ENCODE results near the gene CPT2. TPM values are rescaled to one million over a fixed set of nuclear protein-coding genes. Genes with fewer than 3 reads are reported as not detected.

Gene CPT2
- polyA plus RNA-seq, 1 donor from 2014 or later = 23.8 TPM

DNA sequence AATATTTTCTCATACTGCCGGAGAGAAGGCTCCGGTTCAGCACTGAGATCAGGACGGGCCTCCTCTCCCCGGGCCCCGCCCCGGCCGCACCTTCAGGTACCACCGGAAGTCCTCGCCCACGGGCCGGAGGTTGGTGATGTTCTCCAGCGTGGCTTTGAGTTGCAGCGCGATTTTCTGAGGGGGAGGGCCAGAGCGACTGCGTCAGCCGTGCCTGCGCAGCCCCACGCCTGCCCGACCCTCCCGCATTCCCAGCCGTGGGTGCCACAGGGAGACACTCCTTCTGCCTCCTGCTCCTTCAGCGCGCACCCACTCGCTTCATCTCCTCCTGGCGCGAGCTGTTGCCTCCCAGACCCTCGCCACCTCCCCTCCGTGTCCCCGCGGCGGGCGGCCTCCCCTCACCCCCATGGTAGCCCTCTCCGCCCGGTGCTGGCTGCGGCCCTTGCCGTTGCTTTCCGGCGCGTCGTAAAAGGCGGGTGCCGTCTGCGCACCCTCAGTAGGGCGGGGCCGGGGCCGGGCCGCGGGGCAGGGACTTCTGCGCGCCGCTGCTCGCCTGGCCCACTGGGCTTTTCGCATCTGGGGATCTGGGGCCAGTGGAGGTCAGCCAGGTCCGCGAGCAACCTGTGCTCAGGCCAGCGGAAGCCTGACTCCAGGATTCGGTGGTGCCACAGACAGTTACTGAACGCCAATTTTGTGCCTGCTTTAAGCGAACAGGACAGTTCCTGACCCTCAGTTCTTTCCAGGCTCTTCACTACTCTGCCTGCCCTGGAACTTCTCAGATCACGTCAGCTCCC lies 23.7 kb downstream of the CPT2 start, which contains the start of gene CZIB:
TSS of gene CZIB (minus strand) at position 464 of the 791 bp plus-strand sequence. CDS start at position 405, 59 bp downstream.
- peaks cover 3 to 17% (median 15%) of the 10 kb centered on the region in 3 donors for H3K4me1 Mint-ChIP-seq
- peak within 1 kb of the TSS; percentile 98 to 99 (median 99) for H3K27ac Mint-ChIP-seq
- no peaks in the 10 kb centered on the region for H3K27me3 Mint-ChIP-seq
- H3K4me3 Mint-ChIP-seq = peak within 1 kb of the TSS; percentile 91 to 98 (median 96)
- no peaks in the 10 kb centered on the region for H3K9me3 Mint-ChIP-seq
- H3K36me3 Mint-ChIP-seq = no peaks in the 10 kb centered on the region

DNA sequence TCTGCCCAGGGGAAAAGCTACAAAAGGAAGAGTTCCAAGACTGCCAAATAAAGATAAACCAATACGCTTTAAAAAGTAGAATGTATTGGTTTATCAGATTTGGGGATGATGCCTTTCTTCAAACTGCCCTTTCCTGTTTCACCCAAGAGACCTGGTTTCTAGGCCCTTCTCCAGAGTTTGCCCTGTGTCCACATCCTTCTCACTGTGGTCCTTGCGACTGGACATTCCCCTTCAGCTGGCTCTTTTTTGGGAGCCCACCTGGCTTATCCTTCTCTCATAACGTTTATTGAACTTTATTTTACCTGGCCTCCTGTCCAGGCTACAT lies 24.3 kb downstream of the CPT2 start:
- Mint-ChIP-seq H3K36me3 (no peaks in the 10 kb centered on the region), H3K27me3 (no peaks in the 10 kb centered on the region), H3K4me3 (peak overlapping the region; percentile 91 to 98 (median 96)), H3K9me3 (no peaks in the 10 kb centered on the region), H3K4me1 (peaks cover 3 to 17% (median 15%) of the 10 kb centered on the region in 3 donors), H3K27ac (peak overlapping the region; percentile 98 to 99 (median 99))

DNA sequence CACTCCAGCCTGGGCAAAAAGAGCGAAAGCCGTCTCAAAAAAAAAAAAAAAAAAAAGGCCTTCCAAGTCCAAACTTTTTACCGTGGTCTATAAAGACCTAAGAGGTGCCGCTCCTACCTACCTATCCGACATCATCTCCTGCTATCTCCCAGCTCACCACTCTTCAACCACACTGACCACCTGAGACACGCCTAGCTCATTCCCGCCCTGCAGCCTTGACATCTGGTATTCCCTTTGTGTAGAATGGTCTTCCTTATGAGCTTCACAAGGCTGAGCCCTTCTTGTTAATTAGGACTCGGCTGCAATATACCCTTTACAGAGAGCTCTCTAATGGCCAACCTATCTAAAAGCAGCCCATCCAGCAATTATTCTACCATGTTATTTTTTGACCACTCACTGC lies 41.0 kb downstream of the CPT2 start:
- peaks cover 16 to 27% (median 19%) of the 10 kb centered on the region in 3 donors for H3K4me1 Mint-ChIP-seq
- H3K9me3 Mint-ChIP-seq = no peaks in the 10 kb centered on the region
- H3K36me3 Mint-ChIP-seq = peaks cover 4% of the 10 kb centered on the region
- H3K4me3 Mint-ChIP-seq = peak overlapping the region; percentile 96 to 99 (median 98)
- H3K27me3 Mint-ChIP-seq = no peaks in the 10 kb centered on the region
- peak overlapping the region; percentile 96 to 99 (median 99) for H3K27ac Mint-ChIP-seq

DNA sequence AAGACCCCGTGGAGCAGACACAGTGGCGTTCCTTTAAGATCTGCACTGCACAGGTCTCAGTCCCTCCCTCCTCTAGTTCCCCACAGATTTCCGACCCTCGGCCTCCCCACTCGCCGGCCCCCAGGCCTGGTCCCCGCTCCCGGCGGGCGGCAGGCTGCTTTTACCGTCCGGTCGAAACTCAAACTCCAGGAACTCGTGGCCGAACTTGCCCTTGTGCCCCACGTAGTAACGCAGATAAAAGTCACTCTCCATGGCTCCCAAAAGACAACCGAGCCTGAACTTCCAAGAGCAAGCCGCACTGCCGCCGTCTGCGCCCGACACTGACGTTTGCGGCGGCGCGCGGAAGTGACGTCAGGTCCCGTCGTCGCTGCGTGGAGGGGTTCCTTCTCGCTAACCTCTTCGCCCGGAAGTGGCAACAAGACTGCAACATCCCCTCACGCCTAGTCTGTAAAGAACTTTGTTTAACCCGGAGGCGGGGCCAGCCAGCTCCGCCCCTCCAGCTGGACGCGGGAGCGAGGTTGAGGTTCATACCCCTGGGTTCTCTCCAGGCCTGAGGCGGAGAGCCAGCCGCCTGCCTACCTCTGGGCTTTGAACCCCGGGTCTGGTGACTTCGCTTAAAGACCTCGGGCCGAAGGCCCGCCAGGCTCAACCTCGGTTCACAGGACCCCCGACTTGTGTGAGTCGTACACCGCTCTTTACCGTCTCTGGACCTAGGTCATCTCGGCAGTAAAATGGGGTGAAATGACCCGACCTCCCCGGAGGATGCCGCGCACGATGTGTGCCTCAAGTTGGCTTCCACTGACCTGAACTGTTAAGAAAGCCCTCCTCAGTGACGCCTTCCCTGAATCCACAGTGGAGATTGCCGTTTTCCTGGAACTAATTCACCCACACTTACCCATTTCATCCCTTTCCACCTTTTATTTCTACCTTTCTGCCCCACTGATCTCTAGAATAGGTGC lies 41.9 kb downstream of the CPT2 start, which contains the start of gene MAGOH:
TSS of gene MAGOH (minus strand) at position 322 of the 959 bp plus-strand sequence. CDS start at position 252, 70 bp downstream.
- Mint-ChIP-seq H3K9me3 (no peaks in the 10 kb centered on the region), H3K4me1 (peaks cover 16 to 27% (median 19%) of the 10 kb centered on the region in 3 donors), H3K27me3 (no peaks in the 10 kb centered on the region), H3K4me3 (peak within 1 kb of the TSS; percentile 96 to 99 (median 98)), H3K27ac (peak within 1 kb of the TSS; percentile 96 to 99 (median 99)), H3K36me3 (peaks cover 3% of the 10 kb centered on the region)

DNA sequence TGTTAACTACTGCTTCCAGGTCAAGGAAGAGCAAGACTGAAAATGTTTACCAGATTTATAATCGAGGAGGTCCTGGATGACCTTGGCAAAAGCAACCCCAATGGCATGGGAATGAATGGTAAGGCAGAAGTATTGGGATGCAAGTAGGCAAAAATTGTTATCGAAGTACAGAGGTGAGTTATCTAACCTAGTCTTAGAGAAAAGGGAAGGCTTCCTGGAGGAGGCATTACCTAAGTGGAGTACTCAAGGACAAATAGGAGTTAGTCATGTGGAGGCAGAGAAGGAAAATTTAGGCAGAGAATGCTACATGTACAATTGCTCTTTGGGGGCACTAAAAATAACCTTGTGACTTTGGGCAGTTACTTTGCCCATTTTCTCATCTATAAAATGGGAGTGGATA lies 45.2 kb downstream of the CPT2 start:
- Mint-ChIP-seq H3K27ac (no peak overlapping the region), H3K4me3 (peak overlapping the region in 1 of 4 donors; percentile 2), H3K27me3 (no peaks in the 10 kb centered on the region), H3K36me3 (peaks cover 3% of the 10 kb centered on the region), H3K9me3 (no peaks in the 10 kb centered on the region), H3K4me1 (peaks cover 19 to 36% (median 28%) of the 10 kb centered on the region in 3 donors)

DNA sequence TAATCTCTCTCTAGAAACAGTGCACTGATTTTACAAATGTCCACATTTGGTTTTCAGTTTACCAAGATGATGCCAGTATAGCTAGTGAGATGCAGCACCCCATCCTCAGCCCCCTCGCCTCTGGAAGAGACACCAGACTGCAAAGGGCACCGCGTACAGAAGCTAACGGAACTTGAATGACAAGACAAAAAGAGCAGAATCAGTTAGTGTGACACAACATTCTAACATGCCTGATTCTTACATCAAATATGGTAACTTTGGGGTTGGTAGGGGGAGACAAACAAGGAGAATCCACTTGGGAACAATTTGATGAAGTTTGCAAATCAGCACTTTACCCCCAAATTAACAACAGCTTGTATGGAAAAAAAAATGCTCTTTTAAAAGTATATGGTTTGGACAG lies 45.8 kb downstream of the CPT2 start:
- H3K4me1 Mint-ChIP-seq = peaks cover 17 to 39% (median 28%) of the 10 kb centered on the region in 3 donors
- no peak overlapping the region for H3K27ac Mint-ChIP-seq
- H3K9me3 Mint-ChIP-seq = no peaks in the 10 kb centered on the region
- no peak overlapping the region for H3K4me3 Mint-ChIP-seq
- peaks cover 3% of the 10 kb centered on the region for H3K36me3 Mint-ChIP-seq
- no peaks in the 10 kb centered on the region for H3K27me3 Mint-ChIP-seq

DNA sequence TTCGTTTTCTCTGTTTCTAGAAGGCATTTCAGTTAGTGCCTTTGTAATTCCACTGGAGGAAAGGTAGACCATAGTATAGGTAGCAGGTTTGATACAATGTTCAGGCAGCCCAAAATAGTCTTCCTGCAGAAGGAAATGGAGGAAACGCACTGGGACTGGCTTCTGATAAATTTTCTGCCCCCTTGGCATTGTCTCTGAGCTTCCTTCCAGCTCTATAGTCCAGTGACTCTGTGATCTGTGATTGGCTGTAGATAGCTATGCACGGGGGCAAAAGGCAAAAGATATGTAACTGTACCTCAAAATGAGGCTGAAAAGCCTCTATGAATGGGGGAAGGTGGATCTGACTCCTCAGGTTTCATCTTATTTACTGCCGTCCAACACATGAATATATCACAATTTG lies 47.5 kb downstream of the CPT2 start:
- no peak overlapping the region for H3K4me3 Mint-ChIP-seq
- H3K27ac Mint-ChIP-seq = no peak overlapping the region
- no peaks in the 10 kb centered on the region for H3K27me3 Mint-ChIP-seq
- H3K36me3 Mint-ChIP-seq = peaks cover 3% of the 10 kb centered on the region
- peaks cover 9 to 27% (median 25%) of the 10 kb centered on the region in 3 donors for H3K4me1 Mint-ChIP-seq
- H3K9me3 Mint-ChIP-seq = no peaks in the 10 kb centered on the region

DNA sequence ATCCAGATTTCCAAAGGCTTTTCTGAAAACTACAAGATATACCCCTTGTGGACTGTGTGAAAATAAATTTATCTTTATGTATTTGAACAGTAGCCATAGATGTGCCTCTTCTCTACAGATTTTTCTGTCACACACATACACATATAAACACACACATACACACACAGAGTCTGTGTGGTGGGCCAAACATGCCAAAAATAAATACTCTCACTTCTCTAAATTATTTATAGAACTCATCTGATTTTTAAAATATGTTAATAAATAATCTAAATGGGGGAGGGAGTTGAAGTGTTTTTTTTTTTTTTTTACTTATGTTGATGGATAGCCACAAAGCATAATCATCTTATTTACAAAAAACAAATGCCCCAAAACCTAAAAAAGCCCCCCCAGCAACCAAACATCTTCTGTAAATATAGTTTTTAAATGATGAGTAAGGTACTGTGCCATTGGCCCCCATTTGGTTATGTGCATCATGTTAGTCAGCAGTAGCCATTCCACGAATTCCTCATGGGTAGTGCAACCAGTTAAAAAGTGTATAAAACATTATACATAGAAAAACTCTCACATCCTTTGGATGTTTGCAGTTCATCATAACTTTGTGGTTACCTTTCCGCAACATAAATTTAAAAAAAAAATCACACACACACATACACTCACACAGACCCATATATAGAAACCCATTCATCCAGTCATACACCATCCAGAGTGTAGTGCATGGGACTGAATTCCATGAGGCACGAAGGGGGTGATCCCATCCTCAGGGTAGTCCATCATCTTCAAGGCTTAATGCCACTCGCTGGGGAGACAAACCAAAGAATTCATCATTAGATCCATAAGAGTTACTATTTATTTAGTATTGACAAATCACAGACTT lies 49.9 kb downstream of the CPT2 start:
- peaks cover 10% of the 10 kb centered on the region for H3K36me3 Mint-ChIP-seq
- peak overlapping the region in 2 of 4 donors; percentile 39 to 61 for H3K4me3 Mint-ChIP-seq
- H3K4me1 Mint-ChIP-seq = peaks cover 10 to 26% (median 25%) of the 10 kb centered on the region in 3 donors
- no peaks in the 10 kb centered on the region for H3K27me3 Mint-ChIP-seq
- no peaks in the 10 kb centered on the region for H3K9me3 Mint-ChIP-seq
- H3K27ac Mint-ChIP-seq = no peak overlapping the region

DNA sequence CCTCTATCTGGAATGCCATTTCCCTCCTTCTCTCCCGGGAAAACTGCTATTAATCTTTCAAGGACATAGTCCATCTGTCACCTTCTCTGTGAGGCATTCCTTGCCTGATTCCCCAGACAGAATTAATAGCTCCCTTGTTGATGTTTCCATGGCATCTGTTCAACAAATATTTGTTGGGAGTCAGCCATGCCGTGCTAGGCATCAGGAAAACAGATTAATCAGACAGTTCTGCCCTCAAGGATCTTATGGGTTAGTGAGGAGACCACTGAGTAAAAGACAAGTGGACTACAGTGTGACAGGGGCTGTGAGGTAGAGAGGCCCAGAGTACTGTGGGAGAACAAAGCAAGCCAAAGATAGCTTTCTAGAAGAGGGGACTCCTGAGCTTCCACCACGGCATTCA lies 53.1 kb downstream of the CPT2 start:
- no peaks in the 10 kb centered on the region for H3K27me3 Mint-ChIP-seq
- H3K27ac Mint-ChIP-seq = peak overlapping the region in 1 of 3 donors; percentile 12
- peaks cover 13% of the 10 kb centered on the region for H3K36me3 Mint-ChIP-seq
- no peak overlapping the region for H3K4me3 Mint-ChIP-seq
- H3K4me1 Mint-ChIP-seq = peaks cover 7 to 25% (median 22%) of the 10 kb centered on the region in 3 donors
- H3K9me3 Mint-ChIP-seq = no peaks in the 10 kb centered on the region

DNA sequence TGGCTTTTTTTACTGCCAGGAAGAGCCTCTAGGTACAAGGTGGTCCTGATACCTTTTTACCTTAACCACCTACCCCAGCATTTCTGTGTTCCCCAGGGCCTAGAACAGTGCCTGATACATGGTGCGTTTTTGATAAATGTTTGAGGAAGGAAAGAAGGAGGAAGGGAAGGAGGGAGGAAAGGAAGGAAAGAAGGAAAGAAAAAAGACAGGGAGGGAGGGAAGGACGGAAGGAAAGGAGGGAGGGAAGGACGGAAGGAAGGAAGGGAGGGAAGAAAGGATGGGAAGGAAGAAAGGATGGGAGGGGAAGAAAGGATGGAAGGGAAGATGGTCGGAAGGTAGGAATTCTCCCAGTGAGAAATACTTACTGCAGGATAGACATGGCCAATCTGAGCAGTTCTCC lies 53.7 kb downstream of the CPT2 start:
- Mint-ChIP-seq H3K27ac (no peak overlapping the region), H3K4me3 (no peak overlapping the region), H3K27me3 (no peaks in the 10 kb centered on the region), H3K4me1 (peaks cover 7 to 19% (median 16%) of the 10 kb centered on the region in 3 donors), H3K36me3 (peaks cover 13% of the 10 kb centered on the region), H3K9me3 (no peaks in the 10 kb centered on the region)

DNA sequence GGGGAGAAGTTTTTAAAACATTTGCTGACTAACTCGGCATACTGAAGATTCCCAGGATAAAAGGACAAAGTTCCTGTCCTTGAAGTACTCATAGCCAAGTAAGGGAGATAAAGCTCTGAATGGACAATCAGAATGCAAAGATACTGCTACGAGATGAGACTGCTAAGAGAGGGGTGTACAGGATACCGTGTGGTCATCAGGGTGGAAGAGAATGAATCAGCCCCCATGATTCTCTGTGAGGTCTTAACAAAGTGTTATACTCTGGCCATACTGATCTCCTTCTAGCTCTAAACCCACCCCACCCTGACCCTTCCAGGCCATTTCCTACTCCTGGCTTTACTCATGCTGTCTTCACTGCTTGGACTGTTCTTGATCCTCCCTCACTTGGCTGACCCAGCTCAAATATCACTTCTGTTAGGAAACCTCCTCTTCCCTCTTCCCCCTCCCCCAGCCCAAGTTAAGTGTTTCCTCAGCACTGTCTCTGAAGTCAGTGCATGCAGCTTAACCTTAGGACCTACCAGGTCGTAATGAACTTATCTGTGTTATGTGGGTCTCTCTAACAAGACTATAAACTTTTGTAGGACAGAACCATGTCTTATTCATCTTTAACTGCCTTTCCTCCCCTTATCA lies 57.5 kb downstream of the CPT2 start:
- Mint-ChIP-seq H3K4me3 (no peak overlapping the region), H3K4me1 (peaks cover 0 to 2% (median 0%) of the 10 kb centered on the region in 3 donors), H3K27ac (no peak overlapping the region), H3K36me3 (peaks cover 12% of the 10 kb centered on the region), H3K27me3 (no peaks in the 10 kb centered on the region), H3K9me3 (no peaks in the 10 kb centered on the region)

DNA sequence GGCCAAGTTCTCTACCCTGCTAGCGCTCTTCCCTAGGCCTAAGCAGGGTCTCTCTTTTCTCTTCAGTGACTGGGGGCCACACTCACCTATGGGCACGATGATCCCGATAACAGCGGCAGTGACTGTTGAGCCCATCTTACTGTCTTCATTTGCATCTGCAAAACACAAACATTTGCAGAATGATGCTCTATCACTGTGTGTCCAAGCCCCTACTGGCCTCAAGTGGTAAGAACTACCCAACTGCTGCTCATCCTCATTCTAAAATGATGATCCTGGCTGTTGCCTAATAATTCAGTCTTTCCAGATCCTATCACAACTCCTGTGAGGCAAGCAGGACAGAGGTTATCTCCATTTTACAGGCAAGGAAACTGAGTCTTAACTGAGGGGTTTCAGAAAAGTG lies 58.4 kb downstream of the CPT2 start:
- Mint-ChIP-seq H3K36me3 (peaks cover 12% of the 10 kb centered on the region), H3K9me3 (no peaks in the 10 kb centered on the region), H3K4me3 (no peak overlapping the region), H3K4me1 (peaks cover 4% of the 10 kb centered on the region in 3 donors), H3K27me3 (no peaks in the 10 kb centered on the region), H3K27ac (no peak overlapping the region)

DNA sequence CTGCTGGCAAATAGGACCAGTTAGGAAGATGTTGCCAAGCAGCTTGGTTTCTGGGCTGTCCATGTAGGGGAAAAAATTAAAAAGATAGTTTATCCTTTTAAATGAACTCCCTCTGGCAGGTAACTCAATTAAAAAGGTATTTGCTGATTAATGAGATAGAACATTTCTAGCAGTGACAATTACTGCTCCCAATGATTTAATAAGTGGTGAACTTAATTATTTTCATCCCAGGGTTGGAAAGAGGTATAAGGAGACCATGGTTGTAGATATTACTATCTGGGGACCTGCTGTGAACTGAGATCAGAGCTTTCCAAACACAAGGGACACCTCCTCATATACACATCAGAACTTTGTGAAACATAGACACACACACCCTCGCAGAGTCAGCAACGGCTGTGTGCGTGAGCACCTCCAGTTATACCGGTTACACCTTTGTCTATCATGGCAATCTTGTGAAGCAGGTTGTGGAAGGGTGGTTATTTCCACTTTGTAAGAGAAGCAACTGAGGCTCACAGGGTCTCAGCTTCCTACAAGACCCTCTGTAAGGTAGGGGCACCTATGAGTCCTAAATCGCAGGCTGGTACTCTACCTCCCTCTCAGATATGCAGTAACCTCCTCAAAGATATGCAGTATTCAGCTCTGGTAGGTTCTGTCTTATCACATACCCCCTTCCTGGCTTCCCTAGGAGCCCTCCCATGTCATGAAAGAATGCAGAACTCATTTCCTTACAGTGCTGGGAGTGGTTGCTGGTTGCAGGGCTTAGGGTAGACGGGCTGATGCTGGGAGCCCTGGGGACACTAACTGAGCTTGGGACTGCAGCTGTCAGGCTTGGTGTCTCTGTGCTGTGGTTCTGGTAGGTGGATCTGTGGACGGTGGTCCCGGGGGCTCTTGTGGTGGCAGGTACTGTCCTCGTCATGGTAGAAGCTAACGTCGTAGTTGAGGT lies 60.2 kb downstream of the CPT2 start:
- Mint-ChIP-seq H3K9me3 (no peaks in the 10 kb centered on the region), H3K36me3 (peaks cover 9% of the 10 kb centered on the region), H3K27me3 (no peaks in the 10 kb centered on the region), H3K27ac (no peak overlapping the region), H3K4me1 (peaks cover 6 to 13% (median 10%) of the 10 kb centered on the region in 3 donors), H3K4me3 (no peak overlapping the region)

All from IgD-negative memory B cell (primary cell).